HFFc6 (cell line): ENCODE measurements around the gene CDH16. TPM values are rescaled to one million over a fixed set of nuclear protein-coding genes. Genes with fewer than 3 reads are reported as not detected.
"Not testable (repeated sequence)": the region's sequence is repeated elsewhere in the genome, so short reads cannot be mapped to it uniquely, and the experiment has no call there.

Experiments used
- DNase-seq: peaks from one replicate; pipeline ENCODE4 v3.0.0-alpha.2; 2018
- H3K27ac Mint-ChIP-seq: 2 replicates; pipeline ENCODE4 v1.8.0; 2020; ENCODE audit warnings: mild to moderate bottlenecking, mixed read lengths
- H3K27me3 Mint-ChIP-seq: 2 replicates; pipeline ENCODE4 v1.8.0; 2021; ENCODE audit warnings: mild to moderate bottlenecking, moderate library complexity, mixed read lengths; ENCODE audit not compliant: insufficient read depth
- H3K36me3 Mint-ChIP-seq: 2 replicates; pipeline ENCODE4 v1.8.0; 2021; ENCODE audit warnings: low read depth, mixed read lengths
- H3K4me1 Mint-ChIP-seq: 2 replicates; pipeline ENCODE4 v1.8.0; 2020; ENCODE audit warnings: low read depth, mixed read lengths
- H3K4me3 Mint-ChIP-seq: 2 replicates; pipeline ENCODE4 v1.8.0; 2020; ENCODE audit warnings: mild to moderate bottlenecking, moderate library complexity, mixed read lengths
- H3K9me3 Mint-ChIP-seq: 2 replicates; pipeline ENCODE4 v1.8.0; 2020; ENCODE audit warnings: mild to moderate bottlenecking, mixed read lengths
- total RNA-seq, 6 experiments: library from RNA; stranded (reverse); fragmentation: NEBNext Ultra II Directional; extraction: Animal tissue kit (Norgen Biotek cat#: 25700); gene quantifications; 2 replicates in 1 of 6; 3 replicates in 5 of 6; pipeline ENCODE4 v1.2.3, GENCODE V29; 2021
- TF ChIP-seq, protein P1 (sequence below): fragments of 200-600 bp; sonication (generic); IDR thresholded peaks from 2 replicates; pipeline ENCODE4 v1.5.0; 2021; ENCODE audit warnings: antibody characterized with exemption, mild to moderate bottlenecking

The CDH16 gene
- total RNA-seq, 6 experiments from 2014 or later = 0.09 TPM; not detected in 5

DNA sequence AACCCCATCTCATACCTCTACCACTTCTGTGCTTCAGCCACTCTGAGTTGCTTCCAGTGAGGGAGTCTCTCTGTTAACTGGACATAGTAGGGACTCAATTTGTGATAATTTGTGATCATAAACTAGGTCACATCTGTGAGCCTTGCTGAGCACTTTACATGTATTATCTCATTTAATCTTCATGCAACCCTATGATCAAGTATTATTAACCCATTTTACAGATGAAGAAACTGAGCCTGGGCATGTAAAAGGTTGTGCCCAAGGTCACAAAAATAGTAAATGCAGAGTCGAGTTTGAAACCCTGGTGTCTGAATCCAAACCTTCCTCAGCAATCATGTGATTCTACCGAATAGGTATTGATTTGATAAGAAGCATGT lies 19.8 kb downstream of the CDH16 start:
- Mint-ChIP-seq H3K4me1 (peaks cover 58% of the 10 kb centered on the region), H3K4me3 (no peak overlapping the region), H3K27ac (peak overlapping the region; percentile 48; the same call in 1 of the 2 replicates), H3K27me3 (peaks cover 4% of the 10 kb centered on the region), H3K36me3 (no peaks in the 10 kb centered on the region), H3K9me3 (no peaks in the 10 kb centered on the region)
- TF ChIP-seq, protein P1, sequence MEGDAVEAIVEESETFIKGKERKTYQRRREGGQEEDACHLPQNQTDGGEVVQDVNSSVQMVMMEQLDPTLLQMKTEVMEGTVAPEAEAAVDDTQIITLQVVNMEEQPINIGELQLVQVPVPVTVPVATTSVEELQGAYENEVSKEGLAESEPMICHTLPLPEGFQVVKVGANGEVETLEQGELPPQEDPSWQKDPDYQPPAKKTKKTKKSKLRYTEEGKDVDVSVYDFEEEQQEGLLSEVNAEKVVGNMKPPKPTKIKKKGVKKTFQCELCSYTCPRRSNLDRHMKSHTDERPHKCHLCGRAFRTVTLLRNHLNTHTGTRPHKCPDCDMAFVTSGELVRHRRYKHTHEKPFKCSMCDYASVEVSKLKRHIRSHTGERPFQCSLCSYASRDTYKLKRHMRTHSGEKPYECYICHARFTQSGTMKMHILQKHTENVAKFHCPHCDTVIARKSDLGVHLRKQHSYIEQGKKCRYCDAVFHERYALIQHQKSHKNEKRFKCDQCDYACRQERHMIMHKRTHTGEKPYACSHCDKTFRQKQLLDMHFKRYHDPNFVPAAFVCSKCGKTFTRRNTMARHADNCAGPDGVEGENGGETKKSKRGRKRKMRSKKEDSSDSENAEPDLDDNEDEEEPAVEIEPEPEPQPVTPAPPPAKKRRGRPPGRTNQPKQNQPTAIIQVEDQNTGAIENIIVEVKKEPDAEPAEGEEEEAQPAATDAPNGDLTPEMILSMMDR = no peak
- no peak for DNase-seq

DNA sequence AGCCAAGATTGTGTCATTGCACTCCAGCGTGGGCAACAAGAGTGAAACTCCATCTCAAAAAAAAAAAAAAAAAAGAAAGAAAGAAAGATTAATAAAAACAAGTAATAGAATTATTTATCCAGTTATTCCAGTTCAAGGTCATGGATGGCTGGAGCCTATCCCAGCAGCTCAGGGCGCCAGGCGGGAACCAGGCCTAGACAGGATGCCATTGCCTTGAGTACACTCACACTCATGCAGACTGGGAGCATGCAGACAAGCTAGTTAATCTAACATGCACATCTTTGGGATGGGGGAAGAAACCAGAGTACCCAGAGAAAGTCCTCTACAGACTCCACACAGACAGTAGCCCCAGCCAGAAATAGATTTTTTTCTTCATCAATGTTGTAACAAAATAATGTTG lies 20.5 kb downstream of the CDH16 start:
- Mint-ChIP-seq H3K36me3 (no peaks in the 10 kb centered on the region), H3K27me3 (peaks cover 4% of the 10 kb centered on the region), H3K4me3 (no peak overlapping the region), H3K9me3 (no peaks in the 10 kb centered on the region), H3K27ac (no peak overlapping the region), H3K4me1 (peaks cover 58% of the 10 kb centered on the region)
- DNase-seq = peak; percentile 69
- TF ChIP-seq, protein P1 = no peak

DNA sequence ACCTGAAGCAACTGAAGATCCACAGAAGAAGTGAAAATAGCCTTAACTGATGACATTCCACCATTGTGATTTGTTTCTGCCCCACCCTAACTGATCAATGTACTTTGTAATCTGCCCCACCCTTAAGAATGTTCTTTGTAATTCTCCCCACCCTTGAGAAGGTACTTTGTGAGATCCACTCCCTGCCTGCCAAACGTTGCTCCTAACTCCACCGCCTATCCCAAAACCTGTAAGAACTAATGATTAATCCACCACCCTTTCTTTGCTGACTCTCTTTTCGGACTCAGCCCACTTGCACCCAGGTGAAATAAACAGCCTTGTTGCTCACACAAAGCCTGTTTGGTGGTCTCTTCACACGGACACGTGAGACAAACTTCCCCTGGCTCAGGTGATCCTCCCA lies 22.0 kb downstream of the CDH16 start:
- H3K27ac Mint-ChIP-seq, H3K27me3 Mint-ChIP-seq, H3K4me3 Mint-ChIP-seq, H3K9me3 Mint-ChIP-seq, H3K36me3 Mint-ChIP-seq, DNase-seq: not testable (repeated sequence)
- H3K4me1 Mint-ChIP-seq = peaks cover 58% of the 10 kb centered on the region

DNA sequence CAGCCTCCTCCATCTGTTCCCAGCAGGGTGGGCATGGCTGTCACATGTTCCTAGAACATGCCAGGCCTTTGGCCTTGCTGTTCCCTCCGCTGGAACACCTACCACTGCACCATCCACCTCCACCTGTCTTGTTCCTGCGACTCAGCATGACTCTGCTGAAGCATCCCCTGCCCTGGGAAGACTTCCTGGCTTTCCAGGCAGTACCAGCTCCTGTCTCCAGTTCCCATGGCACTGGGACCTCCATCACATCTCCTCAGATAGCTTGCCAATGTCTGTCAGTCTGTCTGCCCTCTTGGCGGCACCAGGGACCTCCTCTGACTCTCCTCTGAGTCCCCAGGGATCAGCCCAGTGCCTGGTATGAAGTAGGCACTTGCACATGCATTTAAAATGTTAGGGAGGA lies 22.7 kb downstream of the CDH16 start:
- Mint-ChIP-seq H3K4me3 (no peak overlapping the region), H3K27me3 (peaks cover 4% of the 10 kb centered on the region), H3K36me3 (no peaks in the 10 kb centered on the region), H3K9me3 (no peaks in the 10 kb centered on the region), H3K4me1 (peaks cover 56% of the 10 kb centered on the region), H3K27ac (no peak overlapping the region; the same call in 1 of the 2 replicates)
- TF ChIP-seq, protein P1 = no peak
- DNase-seq = no peak

DNA sequence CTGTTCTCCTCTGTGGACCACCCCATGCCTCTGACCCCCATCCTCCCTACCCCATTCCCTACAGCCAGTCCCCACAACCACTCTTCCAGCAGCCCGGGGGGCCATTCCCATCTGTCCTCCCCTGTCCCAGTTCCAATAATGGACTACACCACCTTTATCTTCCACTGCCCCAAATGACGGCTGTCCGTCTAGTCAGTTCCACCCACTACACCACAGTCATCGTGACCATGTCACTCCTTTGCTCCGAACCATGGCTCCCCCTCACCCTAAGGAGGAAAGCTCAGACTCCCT lies 23.1 kb downstream of the CDH16 start:
- Mint-ChIP-seq H3K9me3 (no peaks in the 10 kb centered on the region), H3K4me1 (peaks cover 53% of the 10 kb centered on the region), H3K27me3 (peaks cover 4% of the 10 kb centered on the region), H3K36me3 (no peaks in the 10 kb centered on the region), H3K27ac (no peak overlapping the region), H3K4me3 (no peak overlapping the region)
- DNase-seq = no peak
- TF ChIP-seq, protein P1 = no peak

DNA sequence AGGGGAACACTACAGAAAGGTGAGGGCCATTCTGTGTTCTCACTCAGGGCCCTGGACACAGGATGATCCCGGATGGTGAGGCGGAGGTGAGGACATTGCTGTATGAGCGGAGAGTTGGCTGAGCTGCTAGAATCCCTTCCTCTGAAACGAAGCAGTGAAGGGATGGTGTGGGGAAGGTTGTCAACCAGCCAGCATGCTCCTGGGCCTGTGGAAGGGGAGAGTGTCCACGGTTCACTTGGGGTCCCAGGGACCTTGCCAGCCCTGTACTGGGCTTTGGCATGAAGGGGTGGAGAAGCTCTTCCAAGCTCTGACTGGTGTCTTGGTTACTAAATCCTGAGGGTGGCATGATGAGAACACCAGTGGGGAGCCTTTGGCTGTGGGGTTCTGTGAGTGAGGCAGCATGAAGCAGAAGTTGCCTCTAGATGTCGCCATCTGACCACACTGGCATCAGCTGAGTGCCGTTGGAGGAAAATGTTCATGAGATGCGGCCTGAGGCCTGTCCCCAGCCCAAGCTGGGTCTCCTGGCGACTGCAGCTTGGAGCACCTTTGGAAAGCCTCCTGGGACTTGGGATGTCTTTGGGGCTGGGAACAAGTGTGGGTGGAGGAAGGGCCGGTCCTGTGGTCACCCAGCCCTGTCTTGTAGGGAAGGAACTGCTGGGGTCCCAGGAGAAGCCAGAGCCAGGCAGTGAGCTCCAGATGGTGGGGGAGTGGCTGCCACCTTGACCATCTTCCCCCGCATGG lies 23.6 kb downstream of the CDH16 start:
- Mint-ChIP-seq H3K9me3 (no peaks in the 10 kb centered on the region), H3K36me3 (no peaks in the 10 kb centered on the region), H3K27me3 (peaks cover 4% of the 10 kb centered on the region), H3K4me3 (no peak overlapping the region), H3K4me1 (peaks cover 48% of the 10 kb centered on the region), H3K27ac (no peak overlapping the region; the same call in 1 of the 2 replicates)
- peak; percentile 71 for DNase-seq
- TF ChIP-seq, protein P1 = peak; percentile 91
